ENCODE data around the gene TLR2. TPM values are rescaled to one million over a fixed set of nuclear protein-coding genes. Genes with fewer than 3 reads are reported as not detected.

Gene TLR2
- total RNA-seq, 1 experiment from 2014 or later = 0.90 TPM

- Histone ChIP-seq H2BK15ac (ENCODE audit: low read depth, low read length) (no peak overlapping the region), H4K91ac (ENCODE audit: insufficient read length, low read depth, low read length) (no peak overlapping the region), H4K20me1 (ENCODE audit: control insufficient read depth, insufficient read depth, insufficient read length) (no peaks in the 10 kb centered on the region), H2BK12ac (ENCODE audit: insufficient read length, low read depth, low read length) (no peak overlapping the region), H3K4me2 (ENCODE audit: insufficient read depth, insufficient read length, low read length) (no peak overlapping the region), H2BK5ac (ENCODE audit: insufficient read length, low read length) (no peak overlapping the region), H4K5ac (ENCODE audit: insufficient read length, low read depth, low read length) (no peak overlapping the region), H3K56ac (ENCODE audit: insufficient read length, low read depth, low read length) (no peak overlapping the region), H3K14ac (ENCODE audit: insufficient read depth, low read length) (no peak overlapping the region), H3K23me2 (ENCODE audit: insufficient read length, low read depth, low read length, poor library complexity, severe bottlenecking) (no peaks in the 10 kb centered on the region), H3K9ac (ENCODE audit: extremely low read depth, insufficient read length, low read length) (no peak overlapping the region), H3K4me1 (ENCODE audit: insufficient read depth, low read length) (no peaks in the 10 kb centered on the region), H2BK120ac (ENCODE audit: low read depth, low read length, poor library complexity, severe bottlenecking) (no peak overlapping the region), H3K18ac (ENCODE audit: insufficient read length, low read depth, low read length) (no peak overlapping the region), H3K27ac (ENCODE audit: insufficient read length, low read depth, low read length) (no peak overlapping the region), H2AFZ (ENCODE audit: low read length) (no peak overlapping the region), H3T11ph (ENCODE audit: low read length) (no peak overlapping the region), H3K4ac (ENCODE audit: low read depth, low read length) (no peak overlapping the region), H4K8ac (replicated peaks; ENCODE audit: insufficient read length, low read depth, low read length) (no peak overlapping the region), H3K27me3 (ENCODE audit: insufficient read depth, low read length) (no peaks in the 10 kb centered on the region), H3K79me2 (ENCODE audit: insufficient read depth, low read length) (no peaks in the 10 kb centered on the region), H3K9me3 (ENCODE audit: control insufficient read depth, low read depth, low read length) (no peaks in the 10 kb centered on the region), H2AK5ac (ENCODE audit: insufficient read length, low read length) (no peak overlapping the region), H3K79me1 (ENCODE audit: insufficient read depth, low read depth, low read length, poor library complexity, severe bottlenecking) (no peaks in the 10 kb centered on the region), H3K23ac (ENCODE audit: insufficient read length, low read depth, low read length) (no peak overlapping the region), H2BK20ac (ENCODE audit: low read depth, low read length, poor library complexity, severe bottlenecking) (no peak overlapping the region)
- no peaks in the 10 kb centered on the region; a peak in 2 of 5 replicates for H3K9me3 Mint-ChIP-seq
- no peak overlapping the region for H3K4me3 Mint-ChIP-seq
- H3K4me1 Mint-ChIP-seq = no peaks in the 10 kb centered on the region
- no peak overlapping the region for H3K27ac Mint-ChIP-seq
- peaks cover 25% of the 10 kb centered on the region for H3K27me3 Mint-ChIP-seq (ENCODE audit: low read depth)
- no CpG with 5 or more reads among the region's 5 CpGs for WGBS (ENCODE audit: extremely low coverage, insufficient read length, low lambda C conversion rate)
- no peak for DNase-seq
- TF ChIP-seq CTCF (conservative IDR thresholded peaks at IDR 0.05) = no peak
- no peaks in the 10 kb centered on the region for H3K36me3 Mint-ChIP-seq (ENCODE audit: insufficient read depth in 1 of 3, low read depth in 3 of 3)
Observed at GRCh38 chr4:153676486-153676885, 7.6 kb upstream of the TLR2 start.
